GM19455 (cell line): ENCODE results near the gene GIN1.

Experiments
- ATAC-seq: cut with Tn5 transposase; IDR thresholded peaks from one replicate; pipeline ENCODE4 v1.9.1; 2021; ENCODE audit not compliant: unreplicated experiment

The GIN1 gene

GRCh38 chr5:103037673-103038455, 82.1 kb downstream of the GIN1 start:
- no peak for ATAC-seq

GRCh38 chr5:103036601-103037000, 83.3 kb downstream of the GIN1 start:
- ATAC-seq: no peak
